IMR-90 (cell line): ENCODE data around the gene PRR22. TPM values are rescaled to one million over a fixed set of nuclear protein-coding genes. Genes with fewer than 3 reads are reported as not detected.

Source experiments
- ATAC-seq: fragments of 200-7000 bp; cut with Tn5 transposase; 2 replicates; pipeline ENCODE4 v1.9.1; 2020; ENCODE audit warnings: low read depth, mild to moderate bottlenecking, moderate library complexity
- BruUV-seq: library from RNA; stranded (reverse); fragments of 400-500 nt; replicated peaks from 2 replicates; lab custom pipeline; 2021; lab: Mats Ljungman, UMichigan
- CTCF ChIA-PET: fragments of 300-600 bp; formaldehyde crosslinking; extraction: SDS; loops from one replicate; lab custom pipeline; 2021; ENCODE audit warnings: antibody characterized with exemption; lab: Yijun Ruan, JAX
- POLR2A ChIA-PET: fragments of 300-600 bp; sonication (Branson Sonifier 250); formaldehyde crosslinking; loops from one replicate; lab custom pipeline; 2022; ENCODE audit warnings: antibody characterized with exemption; ENCODE audit not compliant: unreplicated experiment; lab: Charles Lee
- DNase-seq: peaks from one replicate; pipeline ENCODE4 v3.0.0; 2013
- H2AFZ ChIP-seq: replicated peaks from 2 replicates; pipeline ENCODE3; 2013; ENCODE audit warnings: low read length, mild to moderate bottlenecking; ENCODE audit not compliant: poor library complexity
- H2AK5ac ChIP-seq: 2 replicates; pipeline ENCODE4 v1.6.1; 2013; ENCODE audit warnings: low read depth, low read length, inconsistent platforms
- H2AK9ac ChIP-seq: replicated peaks from 2 replicates; pipeline ENCODE3; 2013; ENCODE audit warnings: mild to moderate bottlenecking, low read depth, low read length, moderate library complexity; ENCODE audit not compliant: poor library complexity
- H2BK120ac ChIP-seq: 2 replicates; pipeline ENCODE4 v1.6.1; 2013; ENCODE audit warnings: low read depth, low read length, inconsistent platforms
- H2BK15ac ChIP-seq: 3 replicates; pipeline ENCODE4 v1.6.1; 2013; ENCODE audit warnings: low read depth, low read length, inconsistent platforms
- H2BK20ac ChIP-seq: 2 replicates; pipeline ENCODE4 v1.6.1; 2013; ENCODE audit warnings: low read depth, mild to moderate bottlenecking, inconsistent platforms, low read length, moderate library complexity
- H2BK5ac ChIP-seq: 2 replicates; pipeline ENCODE4 v1.6.1; 2013; ENCODE audit warnings: mild to moderate bottlenecking, low read depth, low read length, inconsistent platforms; ENCODE audit not compliant: poor library complexity, severe bottlenecking
- H3K14ac ChIP-seq: replicated peaks from 2 replicates; pipeline ENCODE4 v1.6.1; 2013; ENCODE audit warnings: low read depth, low read length, inconsistent platforms
- H3K18ac ChIP-seq: 2 replicates; pipeline ENCODE4 v1.6.1; 2013; ENCODE audit warnings: low read depth, low read length, control low read depth
- H3K23ac ChIP-seq: 2 replicates; pipeline ENCODE4 v1.6.1; 2013; ENCODE audit warnings: low read depth, low read length, inconsistent platforms
- H3K27ac ChIP-seq: 2 replicates; pipeline ENCODE4 v1.5.1; 2013; ENCODE audit warnings: mild to moderate bottlenecking, control low read depth, low read length; ENCODE audit not compliant: insufficient read depth
- H3K27me3 ChIP-seq: 2 replicates; pipeline ENCODE4 v1.6.1; 2013; ENCODE audit warnings: low read length; ENCODE audit not compliant: control insufficient read depth, insufficient read depth
- H3K36me3 ChIP-seq: 2 replicates; pipeline ENCODE4 v1.6.1; 2013; ENCODE audit warnings: low read length, mixed read lengths; ENCODE audit not compliant: control insufficient read depth, insufficient read depth
- H3K4ac ChIP-seq: 2 replicates; pipeline ENCODE4 v1.6.1; 2013; ENCODE audit warnings: low read depth, low read length, inconsistent platforms
- H3K4me1 ChIP-seq: 2 replicates; pipeline ENCODE4 v1.6.1; 2013; ENCODE audit warnings: low read length, mixed read lengths; ENCODE audit not compliant: control insufficient read depth, insufficient read depth
- H3K4me2 ChIP-seq: 2 replicates; pipeline ENCODE4 v1.6.1; 2013; ENCODE audit warnings: low read depth, mild to moderate bottlenecking, control low read depth, low read length, moderate library complexity
- H3K4me3 ChIP-seq: 2 replicates; pipeline ENCODE4 v1.5.1; 2013; ENCODE audit warnings: low read depth, mild to moderate bottlenecking, control low read depth, low read length, moderate library complexity; ENCODE audit not compliant: insufficient read depth
- H3K56ac ChIP-seq: 2 replicates; pipeline ENCODE4 v1.6.1; 2013; ENCODE audit warnings: low read length, inconsistent platforms; ENCODE audit not compliant: insufficient read depth; ENCODE audit errors: extremely low read depth
- H3K79me1 ChIP-seq, 2 experiments: 2 replicates each; pipeline ENCODE4 v1.6.1; 2013; ENCODE audit warnings: low read length in 2 of 2, inconsistent platforms in 1 of 2, low read depth in 1 of 2
- H3K9ac ChIP-seq: 2 replicates; pipeline ENCODE4 v1.6.1; 2013; ENCODE audit warnings: low read depth, low read length, control low read depth
- H3K9me1 ChIP-seq: 2 replicates; pipeline ENCODE4 v1.6.1; 2013; ENCODE audit warnings: low read length, inconsistent platforms; ENCODE audit not compliant: insufficient read depth
- H3K9me3 ChIP-seq: 2 replicates; pipeline ENCODE4 v1.6.1; 2013; ENCODE audit warnings: low read length; ENCODE audit not compliant: control insufficient read depth, insufficient read depth
- H4K20me1 ChIP-seq: 2 replicates; pipeline ENCODE4 v1.6.1; 2013; ENCODE audit warnings: low read length, inconsistent platforms; ENCODE audit not compliant: insufficient read depth
- H4K5ac ChIP-seq: 2 replicates; pipeline ENCODE4 v1.6.1; 2013; ENCODE audit warnings: mild to moderate bottlenecking, low read depth, low read length, control low read depth
- H4K8ac ChIP-seq, 2 experiments: 2 replicates each; pipeline ENCODE4 v1.6.1; 2013; ENCODE audit warnings: low read depth in 2 of 2, low read length in 2 of 2, control low read depth in 1 of 2, inconsistent platforms in 1 of 2
- H4K91ac ChIP-seq: 2 replicates; pipeline ENCODE4 v1.6.1; 2013; ENCODE audit warnings: low read depth, low read length, inconsistent platforms; ENCODE audit not compliant: insufficient read depth
- BHLHE40 ChIP-seq: fragments of 150-350 bp; IDR thresholded peaks from 2 replicates; pipeline ENCODE4 v1.6.1; 2016; ENCODE audit warnings: mild to moderate bottlenecking, low read depth, low read length
- CEBPB ChIP-seq: IDR thresholded peaks from 2 replicates; pipeline ENCODE4 v1.6.1; 2012; ENCODE audit warnings: low read depth, low read length, improper control_type of control experiment
- CHD1 ChIP-seq: IDR thresholded peaks from 2 replicates; pipeline ENCODE4 v1.6.1; 2012; ENCODE audit warnings: low read depth, low read length, improper control_type of control experiment
- FOS ChIP-seq: fragments of 150-350 bp; IDR thresholded peaks from 2 replicates; pipeline ENCODE4 v1.6.1; 2016; ENCODE audit warnings: low read depth, low read length
- MAFK ChIP-seq: IDR thresholded peaks from 2 replicates; pipeline ENCODE4 v1.6.1; 2012; ENCODE audit warnings: low read depth, low read length, improper control_type of control experiment
- MAZ ChIP-seq: IDR thresholded peaks from 2 replicates; pipeline ENCODE4 v1.6.1; 2012; ENCODE audit warnings: low read depth, mild to moderate bottlenecking, low read length, improper control_type of control experiment, moderate library complexity, borderline replicate concordance
- MXI1 ChIP-seq: IDR thresholded peaks from 2 replicates; pipeline ENCODE4 v1.6.1; 2012; ENCODE audit warnings: low read depth, mild to moderate bottlenecking, low read length, moderate library complexity, borderline replicate concordance
- NFE2L2 ChIP-seq: fragments of 150-350 bp; IDR thresholded peaks from 2 replicates; pipeline ENCODE4 v1.6.1; 2016; ENCODE audit warnings: low read depth, mild to moderate bottlenecking, low read length
- POLR2A ChIP-seq: IDR thresholded peaks from 2 replicates; pipeline ENCODE4 v1.6.1; 2012; ENCODE audit warnings: mild to moderate bottlenecking, low read depth, low read length
- RAD21 ChIP-seq: IDR thresholded peaks from 2 replicates; pipeline ENCODE4 v1.6.1; 2012; ENCODE audit warnings: low read length, improper control_type of control experiment
- RCOR1 ChIP-seq: IDR thresholded peaks from 2 replicates; pipeline ENCODE4 v1.6.1; 2012; ENCODE audit warnings: mild to moderate bottlenecking, low read length, improper control_type of control experiment; ENCODE audit not compliant: insufficient replicate concordance
- RFX5 ChIP-seq: IDR thresholded peaks from 2 replicates; pipeline ENCODE4 v1.8.0; 2012; ENCODE audit warnings: low read depth, mild to moderate bottlenecking, low read length, moderate library complexity
- SMC3 ChIP-seq: fragments of 150-350 bp; IDR thresholded peaks from 2 replicates; pipeline ENCODE4 v1.6.1; 2016; ENCODE audit warnings: low read depth, mild to moderate bottlenecking, antibody characterized with exemption, low read length, moderate library complexity
- WGBS, 2 experiments: methylation state at CpG; one replicate each; pipeline versions ENCODE4 v1.1.5 to v1.1.7; 2013; ENCODE audit warnings: missing lambda C conversion rate in 2 of 2; ENCODE audit not compliant: insufficient read length in 1 of 2; ENCODE audit errors: extremely low coverage in 2 of 2; 5-methylcytosine and 5-hydroxymethylcytosine counted together
- dilution Hi-C: fragments of 300-500 bp; cut with HindIII; formaldehyde crosslinking; loops from one replicate; pipeline ENCODE4 v1.14.3; 2018; ENCODE audit warnings: low sequenced_read_pairs; ENCODE audit not compliant: unreplicated experiment
- in situ Hi-C: fragments of 300-500 bp; cut with MboI; formaldehyde crosslinking; loops from 3 replicates; pipeline ENCODE4 v1.14.3; 2019; ENCODE audit warnings: low sequenced_read_pairs, inconsistent platforms, mixed read lengths
- intact Hi-C: fragments of 100-400 bp; cut with micrococcal nuclease; formaldehyde crosslinking; loops from 2 replicates; pipeline ENCODE4 v1.10.0; 2022
- polyA plus RNA-seq, 3 experiments: library from polyadenylated mRNA; depleted of rRNA; stranded (reverse); fragments of >200 nt; gene quantifications; 2 replicates each; pipeline ENCODE4 v1.2.3, GENCODE V29; 2012; ENCODE audit warnings: low replicate concordance in 1 of 3
- total RNA-seq: library from RNA; depleted of rRNA; stranded (reverse); fragments of >200 nt; gene quantifications from 2 replicates; pipeline ENCODE4 v1.2.3, GENCODE V29; 2012
- TF ChIP-seq, protein P1 (sequence below): fragments of 150-350 bp; IDR thresholded peaks from 2 replicates; pipeline ENCODE4 v1.6.1; 2017; ENCODE audit warnings: mild to moderate bottlenecking, antibody characterized with exemption, low read length, low read depth
- TF ChIP-seq, protein P2 (sequence below): fragments of 150-350 bp; IDR thresholded peaks from 2 replicates; pipeline ENCODE4 v1.6.1; 2016; ENCODE audit warnings: low read depth, mild to moderate bottlenecking, low read length, moderate library complexity, borderline replicate concordance
- TF ChIP-seq, protein P3 (sequence below): conservative IDR thresholded peaks from 2 replicates; pipeline ENCODE4 v1.5.1; 2012; ENCODE audit warnings: mild to moderate bottlenecking, low read depth, low read length, improper control_type of control experiment

PRR22 gene
- total and polyA plus RNA-seq, 2 of the 4 experiments (the other 2 are of a cell fraction) = 0.92 TPM; not detected in 1

DNA sequence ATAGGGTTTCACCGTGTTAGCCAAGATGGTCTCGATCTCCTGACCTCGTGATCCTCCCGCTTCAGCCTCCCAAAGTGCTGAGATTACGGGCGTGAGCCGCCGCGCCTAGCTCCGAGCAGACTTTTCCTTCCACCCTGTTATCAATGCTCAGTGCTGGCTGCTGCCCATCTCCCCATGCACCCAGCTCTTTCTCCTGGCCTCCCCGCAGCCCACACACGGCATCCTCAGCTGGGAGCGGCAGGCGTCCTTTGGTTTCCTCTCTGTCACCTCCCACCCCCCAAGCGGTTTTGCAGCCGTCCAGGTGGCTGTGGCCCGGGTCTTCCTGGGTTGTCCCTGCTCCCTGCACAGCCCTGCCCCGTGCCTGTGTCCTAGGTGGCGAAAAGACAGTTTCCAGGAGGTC lies 12.1 kb downstream of the PRR22 start:
- no peak overlapping the region for H4K5ac ChIP-seq
- H3K4ac ChIP-seq = peak overlapping the region; percentile 7; the same call in 1 of the 2 replicates
- no peak overlapping the region for H3K4me3 ChIP-seq
- H3K27ac ChIP-seq = no peak overlapping the region
- WGBS, 2 experiments = 80% methylated on average over 5 of the region's 19 CpGs; no CpG with 5 or more reads in 1 of the 2 experiments
- no peak overlapping the region for H3K23ac ChIP-seq
- no peak overlapping the region for H3K9ac ChIP-seq
- H2BK5ac ChIP-seq = no peak overlapping the region
- in situ Hi-C loops = no loop called here
- no peaks in the 10 kb centered on the region for H4K20me1 ChIP-seq
- H4K91ac ChIP-seq = no peak overlapping the region
- intact Hi-C loops = no loop called here
- no peaks in the 10 kb centered on the region for H3K27me3 ChIP-seq
- dilution Hi-C loops = no loop called here
- no peak overlapping the region for H2BK15ac ChIP-seq
- no peaks in the 10 kb centered on the region for H3K9me3 ChIP-seq
- H3K4me2 ChIP-seq = no peak overlapping the region
- no peak overlapping the region for H2BK20ac ChIP-seq
- H2AK9ac ChIP-seq = peak overlapping the region; percentile 72
- H2AK5ac ChIP-seq = no peak overlapping the region
- H3K36me3 ChIP-seq = no peaks in the 10 kb centered on the region
- H3K4me1 ChIP-seq = peaks cover 4% of the 10 kb centered on the region
- H3K56ac ChIP-seq = no peak overlapping the region
- POLR2A ChIA-PET = no interaction called here
- ATAC-seq (no peak), DNase-seq (no peak)
- no TSS peak for BruUV-seq
- no peak overlapping the region for H3K14ac ChIP-seq
- no peak overlapping the region for H4K8ac ChIP-seq
- no peaks in the 10 kb centered on the region for H3K79me1 ChIP-seq
- TF ChIP-seq POLR2A (no peak), MXI1 (no peak), CEBPB (no peak), RFX5 (no peak), MAFK (no peak), CHD1 (no peak), SMC3 (no peak), RCOR1 (no peak), BHLHE40 (no peak), MAZ (no peak), NFE2L2 (no peak), RAD21 (no peak), FOS (no peak)
- TF ChIP-seq, protein P1, sequence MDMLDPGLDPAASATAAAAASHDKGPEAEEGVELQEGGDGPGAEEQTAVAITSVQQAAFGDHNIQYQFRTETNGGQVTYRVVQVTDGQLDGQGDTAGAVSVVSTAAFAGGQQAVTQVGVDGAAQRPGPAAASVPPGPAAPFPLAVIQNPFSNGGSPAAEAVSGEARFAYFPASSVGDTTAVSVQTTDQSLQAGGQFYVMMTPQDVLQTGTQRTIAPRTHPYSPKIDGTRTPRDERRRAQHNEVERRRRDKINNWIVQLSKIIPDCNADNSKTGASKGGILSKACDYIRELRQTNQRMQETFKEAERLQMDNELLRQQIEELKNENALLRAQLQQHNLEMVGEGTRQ = no peak
- TF ChIP-seq, protein P2, sequence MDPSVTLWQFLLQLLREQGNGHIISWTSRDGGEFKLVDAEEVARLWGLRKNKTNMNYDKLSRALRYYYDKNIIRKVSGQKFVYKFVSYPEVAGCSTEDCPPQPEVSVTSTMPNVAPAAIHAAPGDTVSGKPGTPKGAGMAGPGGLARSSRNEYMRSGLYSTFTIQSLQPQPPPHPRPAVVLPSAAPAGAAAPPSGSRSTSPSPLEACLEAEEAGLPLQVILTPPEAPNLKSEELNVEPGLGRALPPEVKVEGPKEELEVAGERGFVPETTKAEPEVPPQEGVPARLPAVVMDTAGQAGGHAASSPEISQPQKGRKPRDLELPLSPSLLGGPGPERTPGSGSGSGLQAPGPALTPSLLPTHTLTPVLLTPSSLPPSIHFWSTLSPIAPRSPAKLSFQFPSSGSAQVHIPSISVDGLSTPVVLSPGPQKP = no peak
- TF ChIP-seq, protein P3, sequence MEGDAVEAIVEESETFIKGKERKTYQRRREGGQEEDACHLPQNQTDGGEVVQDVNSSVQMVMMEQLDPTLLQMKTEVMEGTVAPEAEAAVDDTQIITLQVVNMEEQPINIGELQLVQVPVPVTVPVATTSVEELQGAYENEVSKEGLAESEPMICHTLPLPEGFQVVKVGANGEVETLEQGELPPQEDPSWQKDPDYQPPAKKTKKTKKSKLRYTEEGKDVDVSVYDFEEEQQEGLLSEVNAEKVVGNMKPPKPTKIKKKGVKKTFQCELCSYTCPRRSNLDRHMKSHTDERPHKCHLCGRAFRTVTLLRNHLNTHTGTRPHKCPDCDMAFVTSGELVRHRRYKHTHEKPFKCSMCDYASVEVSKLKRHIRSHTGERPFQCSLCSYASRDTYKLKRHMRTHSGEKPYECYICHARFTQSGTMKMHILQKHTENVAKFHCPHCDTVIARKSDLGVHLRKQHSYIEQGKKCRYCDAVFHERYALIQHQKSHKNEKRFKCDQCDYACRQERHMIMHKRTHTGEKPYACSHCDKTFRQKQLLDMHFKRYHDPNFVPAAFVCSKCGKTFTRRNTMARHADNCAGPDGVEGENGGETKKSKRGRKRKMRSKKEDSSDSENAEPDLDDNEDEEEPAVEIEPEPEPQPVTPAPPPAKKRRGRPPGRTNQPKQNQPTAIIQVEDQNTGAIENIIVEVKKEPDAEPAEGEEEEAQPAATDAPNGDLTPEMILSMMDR = no peak
- peak overlapping the region; percentile 75 for H2AFZ ChIP-seq
- CTCF ChIA-PET = no interaction called here
- H3K18ac ChIP-seq = no peak overlapping the region
- H3K9me1 ChIP-seq = no peaks in the 10 kb centered on the region
- H2BK120ac ChIP-seq = no peak overlapping the region
